GM12873 (cell line): ENCODE measurements around the gene DOK5.

ENCODE experiments used
- TF ChIP-seq, protein P1 (sequence below): IDR thresholded peaks from 2 replicates; pipeline ENCODE4 v1.5.1; 2012; ENCODE audit warnings: low read depth, mild to moderate bottlenecking, moderate library complexity, low read length, control low read depth; ENCODE audit not compliant: insufficient read depth; ENCODE audit errors: missing control alignments

Gene DOK5

DNA sequence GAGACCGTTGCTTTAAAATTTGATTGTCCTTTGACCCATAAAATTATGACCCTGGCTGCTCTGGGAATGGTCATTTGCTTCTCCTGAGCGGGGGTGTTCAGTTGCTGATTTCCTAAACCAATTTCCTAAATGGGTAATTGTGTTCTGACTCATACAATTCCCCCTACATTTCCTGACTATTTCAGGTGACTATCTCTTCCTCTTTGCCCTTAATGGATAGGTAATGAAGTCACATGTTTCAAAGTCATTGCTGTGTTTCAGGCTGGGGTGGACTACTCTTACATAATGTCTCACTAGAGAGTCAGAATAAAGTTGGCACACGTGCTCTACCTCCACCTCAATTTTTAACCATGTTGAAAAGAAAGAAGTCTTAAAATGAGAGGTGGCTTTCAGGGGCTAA lies 109.8 kb downstream of the DOK5 start:
- TF ChIP-seq, protein P1, sequence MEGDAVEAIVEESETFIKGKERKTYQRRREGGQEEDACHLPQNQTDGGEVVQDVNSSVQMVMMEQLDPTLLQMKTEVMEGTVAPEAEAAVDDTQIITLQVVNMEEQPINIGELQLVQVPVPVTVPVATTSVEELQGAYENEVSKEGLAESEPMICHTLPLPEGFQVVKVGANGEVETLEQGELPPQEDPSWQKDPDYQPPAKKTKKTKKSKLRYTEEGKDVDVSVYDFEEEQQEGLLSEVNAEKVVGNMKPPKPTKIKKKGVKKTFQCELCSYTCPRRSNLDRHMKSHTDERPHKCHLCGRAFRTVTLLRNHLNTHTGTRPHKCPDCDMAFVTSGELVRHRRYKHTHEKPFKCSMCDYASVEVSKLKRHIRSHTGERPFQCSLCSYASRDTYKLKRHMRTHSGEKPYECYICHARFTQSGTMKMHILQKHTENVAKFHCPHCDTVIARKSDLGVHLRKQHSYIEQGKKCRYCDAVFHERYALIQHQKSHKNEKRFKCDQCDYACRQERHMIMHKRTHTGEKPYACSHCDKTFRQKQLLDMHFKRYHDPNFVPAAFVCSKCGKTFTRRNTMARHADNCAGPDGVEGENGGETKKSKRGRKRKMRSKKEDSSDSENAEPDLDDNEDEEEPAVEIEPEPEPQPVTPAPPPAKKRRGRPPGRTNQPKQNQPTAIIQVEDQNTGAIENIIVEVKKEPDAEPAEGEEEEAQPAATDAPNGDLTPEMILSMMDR: no peak

GRCh38 chr20:54587408-54587807 lies 112.0 kb downstream of the DOK5 start:
- TF ChIP-seq, protein P1: no peak

- TF ChIP-seq, protein P1: no peak
Measured at GRCh38 chr20:54589402-54590030, 114.1 kb downstream of the DOK5 start.

- TF ChIP-seq, protein P1: no peak
Measured at GRCh38 chr20:54590856-54591255, 115.5 kb downstream of the DOK5 start.

DNA sequence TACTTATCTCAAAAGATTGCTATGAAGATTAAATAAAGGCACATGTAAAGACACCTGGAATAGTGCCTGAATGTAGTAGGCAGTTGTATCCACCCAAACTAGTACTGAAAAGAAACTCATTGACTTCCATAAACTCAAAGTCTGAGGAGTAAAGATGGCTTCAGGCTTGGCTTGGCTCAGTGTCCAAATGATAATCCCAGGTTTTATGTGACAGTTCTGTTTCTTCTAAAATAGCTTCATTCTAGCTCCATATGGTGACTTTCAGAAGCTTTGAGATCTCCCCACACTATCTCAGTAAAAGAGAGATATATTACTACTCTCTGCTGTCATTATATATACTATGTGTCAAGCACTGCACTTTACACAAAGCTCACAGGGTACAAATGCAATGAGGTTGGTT lies 121.3 kb downstream of the DOK5 start:
- TF ChIP-seq, protein P1: no peak

GRCh38 chr20:54598352-54598751 lies 123.0 kb downstream of the DOK5 start:
- TF ChIP-seq, protein P1: no peak

DNA sequence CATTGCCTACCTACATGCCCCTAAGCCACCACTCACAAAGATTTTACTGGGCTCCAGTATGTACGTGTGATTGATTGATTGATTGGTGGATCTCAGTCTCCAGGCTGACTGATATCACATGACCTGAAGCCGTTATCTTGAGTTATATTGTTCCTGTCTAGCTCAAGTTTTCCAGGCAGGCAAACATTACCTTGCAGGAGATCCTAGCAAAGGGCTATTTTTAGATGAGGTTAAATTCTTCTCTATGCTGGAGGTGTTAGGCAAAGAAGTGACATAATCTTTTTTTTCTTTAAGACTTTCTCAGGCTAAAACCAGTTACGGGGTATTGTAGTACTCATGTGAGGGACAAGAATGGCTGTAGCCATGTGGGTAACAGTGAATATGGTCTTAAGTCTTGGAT lies 125.2 kb downstream of the DOK5 start:
- TF ChIP-seq, protein P1: no peak
